ENCODE measurements around the gene CMTM7. TPM values are rescaled to one million over a fixed set of nuclear protein-coding genes. Genes with fewer than 3 reads are reported as not detected.

CMTM7 gene
- polyA plus RNA-seq, 3 donors = 100 to 148 (median 146) TPM

GRCh38 chr3:32454111-32454510, 62.5 kb downstream of the CMTM7 start:
- Histone ChIP-seq H3K4me1 (ENCODE audit: control insufficient read depth in 1 of 2, insufficient read depth in 2 of 2, low read length in 2 of 2) (peaks cover 15 to 18% of the 10 kb centered on the region in 2 donors), H3K9me3 (replicated peaks in 1 of 2; ENCODE audit: control insufficient read depth in 1 of 2, insufficient read depth in 1 of 2, low read length in 2 of 2) (no peaks in the 10 kb centered on the region), H3K36me3 (replicated peaks in 1 of 2; ENCODE audit: control insufficient read depth in 1 of 2, insufficient read depth in 2 of 2, low read length in 2 of 2) (peaks cover 54 to 81% of the 10 kb centered on the region in 2 donors), H3K4me2 (replicated peaks; ENCODE audit: extremely low read depth, low read length, poor library complexity, severe bottlenecking) (no peak overlapping the region), H3K79me2 (ENCODE audit: insufficient read depth, low read length) (peaks cover 12% of the 10 kb centered on the region), H2AFZ (ENCODE audit: insufficient read depth, low read depth, low read length, poor library complexity, severe bottlenecking) (no peak overlapping the region), H3K9ac (ENCODE audit: insufficient read depth, low read length, poor library complexity, severe bottlenecking) (no peak overlapping the region), H3K27me3 (ENCODE audit: control insufficient read depth in 2 of 2, insufficient read depth in 2 of 2, low read length in 2 of 2) (no peaks in the 10 kb centered on the region), H4K20me1 (ENCODE audit: insufficient read depth, low read length) (peaks cover 71% of the 10 kb centered on the region), H3K27ac (ENCODE audit: low read depth in 1 of 2, low read length in 2 of 2) (no peak overlapping the region), H3K4me3 (replicated peaks in 1 of 3; ENCODE audit: low read depth in 2 of 3, low read length in 3 of 3) (no peak overlapping the region)
- Mint-ChIP-seq H3K4me1 (peaks cover 17% of the 10 kb centered on the region), H3K27ac (peak overlapping the region in 3 of 7 donors; percentile 32 to 68 (median 46)), H3K4me3 (no peak overlapping the region), H3K27me3 (ENCODE audit: low read depth in 3 of 3) (no peaks in the 10 kb centered on the region), H3K36me3 (peaks cover 63 to 75% of the 10 kb centered on the region in 2 donors), H3K9me3 (no peaks in the 10 kb centered on the region)
- no peak for TF ChIP-seq CTCF (IDR thresholded peaks at IDR 0.05)
- intact Hi-C loops (cut with micrococcal nuclease) = no loop called here
- DNase-seq = no peak
- 91% methylated on average over 6 of the region's 6 CpGs for WGBS (ENCODE audit: insufficient coverage)

- Histone ChIP-seq H3K27ac (ENCODE audit: low read depth in 1 of 2, low read length in 2 of 2) (peak overlapping the region in 1 of 2 donors; percentile 29), H3K4me1 (ENCODE audit: control insufficient read depth in 1 of 2, insufficient read depth in 2 of 2, low read length in 2 of 2) (peaks cover 19 to 21% of the 10 kb centered on the region in 2 donors), H3K9ac (ENCODE audit: insufficient read depth, low read length, poor library complexity, severe bottlenecking) (no peak overlapping the region), H3K9me3 (replicated peaks in 1 of 2; ENCODE audit: control insufficient read depth in 1 of 2, insufficient read depth in 1 of 2, low read length in 2 of 2) (no peaks in the 10 kb centered on the region), H3K79me2 (ENCODE audit: insufficient read depth, low read length) (peaks cover 15% of the 10 kb centered on the region), H2AFZ (ENCODE audit: insufficient read depth, low read depth, low read length, poor library complexity, severe bottlenecking) (no peak overlapping the region), H4K20me1 (ENCODE audit: insufficient read depth, low read length) (peaks cover 69% of the 10 kb centered on the region), H3K36me3 (replicated peaks in 1 of 2; ENCODE audit: control insufficient read depth in 1 of 2, insufficient read depth in 2 of 2, low read length in 2 of 2) (peaks cover 51 to 74% of the 10 kb centered on the region in 2 donors), H3K4me2 (replicated peaks; ENCODE audit: extremely low read depth, low read length, poor library complexity, severe bottlenecking) (no peak overlapping the region), H3K27me3 (ENCODE audit: control insufficient read depth in 2 of 2, insufficient read depth in 2 of 2, low read length in 2 of 2) (no peaks in the 10 kb centered on the region), H3K4me3 (replicated peaks in 1 of 3; ENCODE audit: low read depth in 2 of 3, low read length in 3 of 3) (no peak overlapping the region)
- intact Hi-C loops (cut with micrococcal nuclease) = no loop called here
- TF ChIP-seq CTCF (IDR thresholded peaks at IDR 0.05) = no peak
- peak overlapping the region in 5 of 7 donors; percentile 4 to 87 (median 20) for H3K27ac Mint-ChIP-seq
- no peak overlapping the region for H3K4me3 Mint-ChIP-seq
- no peaks in the 10 kb centered on the region for H3K9me3 Mint-ChIP-seq
- peaks cover 17% of the 10 kb centered on the region for H3K4me1 Mint-ChIP-seq
- H3K27me3 Mint-ChIP-seq (ENCODE audit: low read depth in 3 of 3) = no peaks in the 10 kb centered on the region
- H3K36me3 Mint-ChIP-seq = peaks cover 62 to 75% of the 10 kb centered on the region in 2 donors
- DNase-seq = no peak
- 96% methylated on average over 10 of the region's 15 CpGs for WGBS (ENCODE audit: insufficient coverage)
Measured at GRCh38 chr3:32454731-32455608, 63.3 kb downstream of the CMTM7 start.
